WI38 (cell line): Measurements from ENCODE around the gene UCK1.

Experiments used
- H3K4me3 ChIP-seq: 2 replicates; pipeline ENCODE4 v1.5.1; 2011; ENCODE audit warnings: low read depth, mild to moderate bottlenecking, control low read depth, low read length
- TF ChIP-seq, protein P1 (sequence below): IDR thresholded peaks from 2 replicates; pipeline ENCODE4 v1.5.1; 2012; ENCODE audit warnings: low read depth, mild to moderate bottlenecking, control low read depth, low read length

UCK1 gene

DNA sequence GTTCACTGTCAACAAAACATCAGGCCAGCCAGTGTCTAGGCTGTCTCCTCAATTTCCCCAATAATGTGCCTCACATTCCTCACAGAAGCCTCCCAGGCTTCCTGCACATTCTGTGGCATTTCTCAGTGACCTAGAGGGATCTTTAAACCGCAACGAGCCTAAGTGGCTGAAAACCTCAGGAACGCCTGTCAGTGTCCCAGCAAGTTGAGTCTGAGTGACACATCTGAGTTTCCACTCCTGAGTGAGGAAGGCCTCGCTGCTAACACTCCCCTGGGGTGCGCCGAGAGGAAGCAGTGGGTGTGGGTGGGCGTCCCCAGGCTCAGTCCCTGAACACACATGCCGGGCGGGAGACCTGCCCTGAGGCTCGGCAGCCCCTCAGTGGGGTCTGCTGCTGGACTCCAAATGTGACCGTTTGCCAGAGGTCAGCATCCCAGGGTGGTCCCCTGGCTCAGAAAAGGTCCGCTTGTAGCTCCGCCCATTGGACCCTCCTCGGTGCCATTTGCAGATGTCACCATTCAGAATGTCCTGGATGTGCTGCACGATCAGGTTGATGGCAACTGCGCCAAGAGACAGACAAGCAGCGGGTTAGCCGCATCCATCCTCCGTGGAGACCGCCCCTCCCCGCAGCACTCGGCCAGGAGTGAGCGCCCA is 6.3 kb downstream of the UCK1 start:
- TF ChIP-seq, protein P1, sequence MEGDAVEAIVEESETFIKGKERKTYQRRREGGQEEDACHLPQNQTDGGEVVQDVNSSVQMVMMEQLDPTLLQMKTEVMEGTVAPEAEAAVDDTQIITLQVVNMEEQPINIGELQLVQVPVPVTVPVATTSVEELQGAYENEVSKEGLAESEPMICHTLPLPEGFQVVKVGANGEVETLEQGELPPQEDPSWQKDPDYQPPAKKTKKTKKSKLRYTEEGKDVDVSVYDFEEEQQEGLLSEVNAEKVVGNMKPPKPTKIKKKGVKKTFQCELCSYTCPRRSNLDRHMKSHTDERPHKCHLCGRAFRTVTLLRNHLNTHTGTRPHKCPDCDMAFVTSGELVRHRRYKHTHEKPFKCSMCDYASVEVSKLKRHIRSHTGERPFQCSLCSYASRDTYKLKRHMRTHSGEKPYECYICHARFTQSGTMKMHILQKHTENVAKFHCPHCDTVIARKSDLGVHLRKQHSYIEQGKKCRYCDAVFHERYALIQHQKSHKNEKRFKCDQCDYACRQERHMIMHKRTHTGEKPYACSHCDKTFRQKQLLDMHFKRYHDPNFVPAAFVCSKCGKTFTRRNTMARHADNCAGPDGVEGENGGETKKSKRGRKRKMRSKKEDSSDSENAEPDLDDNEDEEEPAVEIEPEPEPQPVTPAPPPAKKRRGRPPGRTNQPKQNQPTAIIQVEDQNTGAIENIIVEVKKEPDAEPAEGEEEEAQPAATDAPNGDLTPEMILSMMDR = no peak
- H3K4me3 ChIP-seq = no peak overlapping the region

GRCh38 chr9:131523451-131524435 is 7.3 kb downstream of the UCK1 start:
- TF ChIP-seq, protein P1 = no peak
- no peak overlapping the region for H3K4me3 ChIP-seq

GRCh38 chr9:131523086-131523388 is 8.0 kb downstream of the UCK1 start:
- TF ChIP-seq, protein P1 = no peak
- H3K4me3 ChIP-seq = no peak overlapping the region

DNA sequence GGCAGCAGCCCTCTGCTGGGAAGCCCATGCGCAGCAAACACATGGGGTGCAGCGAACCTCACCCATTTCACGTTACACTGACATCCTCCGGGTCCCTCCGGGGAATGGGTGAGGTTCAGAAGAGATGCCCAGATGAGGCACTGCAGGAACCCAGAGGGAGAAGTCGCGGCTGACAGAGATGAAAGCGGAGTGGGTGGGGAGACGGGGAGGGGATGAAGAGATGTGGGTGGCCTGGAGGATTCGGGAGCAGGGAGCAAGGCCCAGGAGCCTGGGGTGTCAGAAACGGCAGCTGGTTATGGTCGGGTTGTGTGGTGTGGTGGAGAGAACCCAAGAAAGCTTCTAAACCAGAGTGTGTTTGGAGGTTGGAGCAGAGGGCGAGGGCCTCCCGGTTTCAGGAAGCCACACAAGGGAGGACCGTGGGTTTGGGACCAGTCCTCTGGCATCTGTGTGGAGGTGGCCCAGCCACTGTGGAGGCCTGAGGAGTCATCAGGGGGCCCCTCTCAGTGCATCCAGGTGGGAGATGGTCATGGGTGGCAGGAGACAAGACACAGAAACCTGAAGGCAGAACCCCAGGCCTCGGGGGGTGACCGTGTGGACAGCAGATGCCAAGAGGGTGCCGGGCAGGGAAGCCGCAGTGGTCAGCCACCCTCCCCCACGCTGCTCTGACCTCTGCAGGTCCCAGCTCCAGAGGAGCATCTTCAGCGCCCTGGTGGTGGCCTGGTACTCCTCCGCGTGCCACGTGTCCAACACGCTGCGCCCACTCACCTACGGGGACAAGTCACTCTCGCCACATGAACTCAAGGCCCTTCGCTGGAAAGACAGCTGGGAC is 8.6 kb downstream of the UCK1 start:
- TF ChIP-seq, protein P1 = no peak
- H3K4me3 ChIP-seq = no peak overlapping the region

DNA sequence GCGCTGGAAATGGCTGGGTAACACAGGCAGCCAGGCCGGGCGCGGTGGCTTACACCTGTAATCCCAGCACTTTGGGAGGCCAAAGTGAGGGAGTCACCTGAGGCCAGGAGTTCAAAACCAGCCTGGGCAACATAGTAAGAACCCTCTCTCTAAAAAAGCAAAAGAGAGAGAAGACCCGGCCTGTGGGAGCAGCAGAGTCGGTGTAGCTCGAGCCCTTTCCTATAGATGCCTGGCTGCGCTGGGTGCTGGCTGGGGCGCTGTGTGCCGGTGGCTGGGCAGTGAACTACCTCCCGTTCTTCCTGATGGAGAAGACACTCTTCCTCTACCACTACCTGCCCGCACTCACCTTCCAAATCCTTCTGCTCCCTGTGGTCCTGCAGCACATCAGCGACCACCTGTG is 9.2 kb downstream of the UCK1 start:
- no peak overlapping the region for H3K4me3 ChIP-seq
- TF ChIP-seq, protein P1 = no peak

- TF ChIP-seq, protein P1 = no peak
- no peak overlapping the region for H3K4me3 ChIP-seq
Observed at GRCh38 chr9:131521203-131521602, 9.9 kb downstream of the UCK1 start.
